Amniotic epithelial cell (primary cell): ENCODE measurements around the gene AEBP1.

Experiments used
- DNase-seq: peaks from one replicate; pipeline ENCODE4 v3.0.0-alpha.2; 2010; ENCODE audit warnings: low read depth

AEBP1 gene

DNA sequence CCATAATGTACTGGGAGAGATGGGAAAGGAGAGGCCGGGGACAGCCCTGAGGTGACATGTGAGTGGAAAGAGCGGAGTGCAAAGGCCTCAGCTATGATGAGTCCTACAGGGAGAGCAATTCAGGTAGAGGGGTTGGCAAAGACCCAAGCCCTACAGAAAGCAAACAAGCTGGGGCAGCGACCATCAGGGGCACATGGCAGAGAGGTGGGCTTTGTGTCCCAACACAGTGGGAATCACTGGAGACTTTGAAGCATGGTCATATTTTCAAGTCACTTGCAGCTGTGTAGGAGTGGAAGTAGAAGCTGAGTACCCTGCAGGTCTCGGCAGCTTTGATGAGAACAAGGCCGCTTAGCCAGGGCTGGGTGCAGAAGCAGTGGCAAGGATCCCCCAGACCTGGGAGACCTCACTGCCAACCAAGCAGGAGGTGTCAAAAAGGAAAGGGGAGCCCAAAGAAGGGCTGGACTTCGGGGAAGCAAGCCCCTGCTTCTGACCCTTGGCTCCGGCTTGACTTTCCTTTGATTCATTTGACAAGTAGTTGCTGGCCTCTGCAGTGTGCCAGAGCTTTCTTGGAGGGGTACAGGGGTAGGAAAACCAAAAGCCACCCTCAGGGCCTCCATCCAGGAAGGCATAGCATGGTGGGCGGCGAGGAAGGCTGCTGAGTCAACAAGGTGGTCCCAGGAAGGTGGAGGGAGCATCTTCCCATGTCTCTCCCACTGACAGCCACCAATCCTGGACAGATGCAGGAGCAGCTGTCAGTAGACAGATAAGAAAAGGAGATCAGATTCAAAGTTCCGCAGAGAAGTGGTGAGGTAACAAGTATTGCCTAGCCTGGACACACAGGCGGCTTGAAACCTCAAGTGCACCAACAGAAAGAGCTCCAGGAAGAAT lies 36.8 kb upstream of the AEBP1 start:
- DNase-seq, result no peak

DNA sequence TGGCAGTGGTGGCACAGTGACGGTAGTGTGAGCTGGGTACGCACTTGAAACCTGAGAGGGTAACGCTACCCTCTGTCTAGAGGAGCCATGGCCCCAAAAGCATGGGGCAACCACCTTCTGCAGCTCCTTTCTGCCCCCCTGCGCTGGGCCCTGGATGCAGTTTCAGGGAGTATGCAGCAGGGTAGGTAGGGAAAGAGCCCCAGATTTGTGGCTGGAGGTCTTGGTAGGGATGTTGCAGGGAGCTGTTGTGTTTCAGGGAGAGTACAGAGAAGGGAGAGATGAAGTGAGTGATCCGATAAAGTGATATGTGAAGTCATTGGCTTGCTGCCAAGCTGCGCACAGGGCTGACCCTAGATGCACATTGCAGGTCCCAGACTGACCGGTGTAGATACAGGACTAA lies 36.1 kb upstream of the AEBP1 start:
- DNase-seq, result no peak

DNA sequence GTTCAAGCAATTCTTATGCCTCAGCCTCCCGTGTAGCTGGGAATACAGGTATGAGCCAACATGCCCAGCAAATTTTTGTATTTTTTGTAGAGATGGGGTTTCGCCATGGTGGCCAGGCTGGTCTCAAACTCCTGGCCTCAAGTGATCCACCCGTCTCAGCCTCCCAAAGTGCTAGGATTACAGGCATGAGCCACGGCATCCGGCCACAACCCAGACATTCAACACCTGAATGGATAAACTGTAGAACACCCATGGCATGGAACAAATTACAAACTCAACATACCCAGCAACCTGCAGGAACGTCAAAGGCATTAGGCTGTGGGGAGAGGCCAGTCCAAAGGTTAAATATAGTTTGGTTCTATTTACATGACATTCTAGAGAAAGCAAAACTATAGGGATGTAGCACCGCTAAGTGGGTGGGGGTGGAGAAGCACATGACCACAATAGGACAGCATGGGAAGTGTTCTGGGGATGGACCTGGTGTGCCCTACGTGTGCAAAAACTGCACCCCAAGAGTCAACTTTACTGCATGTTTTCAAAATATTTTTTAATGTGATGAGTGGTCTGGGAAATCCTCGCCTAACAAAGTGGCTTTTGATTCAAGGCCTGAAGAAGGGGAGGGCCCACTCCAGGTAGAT lies 32.3 kb upstream of the AEBP1 start:
- no peak for DNase-seq

DNA sequence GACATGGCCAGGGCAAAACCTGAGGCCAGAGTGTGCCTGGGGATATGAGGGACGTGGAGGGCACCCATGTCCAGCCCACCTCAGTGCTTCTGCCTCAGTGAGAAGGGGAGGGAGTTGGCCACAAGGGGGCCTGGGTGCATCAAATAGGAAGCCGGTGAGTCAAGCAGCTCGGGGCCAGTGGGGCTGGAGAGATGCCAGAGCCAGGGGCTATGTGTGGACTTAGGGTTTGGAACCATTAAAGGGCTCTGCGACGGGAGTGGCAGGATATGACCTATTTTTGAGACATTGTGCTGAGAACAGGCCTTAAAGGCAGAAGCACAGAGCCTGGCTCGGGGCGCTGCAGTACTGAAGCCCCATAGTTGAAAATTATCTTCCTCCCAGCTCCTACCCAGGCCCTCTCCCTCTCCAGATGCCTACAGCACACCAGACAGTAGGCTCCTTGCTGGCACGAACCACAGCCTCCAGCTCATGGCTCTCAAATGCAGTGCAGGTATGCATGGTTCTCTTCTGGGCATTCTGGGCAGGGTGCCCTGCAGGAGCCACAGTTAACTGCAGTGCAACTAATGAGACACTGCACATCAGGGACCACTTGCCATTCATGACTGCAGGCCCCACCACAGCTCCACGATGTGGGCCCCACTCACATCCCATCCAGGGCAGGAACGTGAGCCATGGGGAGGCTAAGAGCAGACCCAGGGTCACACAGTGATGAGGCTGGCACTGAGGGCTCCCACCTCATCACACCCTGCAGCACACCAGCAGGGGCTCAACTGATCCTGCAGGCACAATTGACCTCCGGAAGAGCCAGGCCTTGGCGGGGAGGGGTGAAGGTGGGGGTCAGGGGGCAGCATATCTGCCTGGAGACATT lies 31.5 kb upstream of the AEBP1 start:
- peak; percentile 74 for DNase-seq

DNA sequence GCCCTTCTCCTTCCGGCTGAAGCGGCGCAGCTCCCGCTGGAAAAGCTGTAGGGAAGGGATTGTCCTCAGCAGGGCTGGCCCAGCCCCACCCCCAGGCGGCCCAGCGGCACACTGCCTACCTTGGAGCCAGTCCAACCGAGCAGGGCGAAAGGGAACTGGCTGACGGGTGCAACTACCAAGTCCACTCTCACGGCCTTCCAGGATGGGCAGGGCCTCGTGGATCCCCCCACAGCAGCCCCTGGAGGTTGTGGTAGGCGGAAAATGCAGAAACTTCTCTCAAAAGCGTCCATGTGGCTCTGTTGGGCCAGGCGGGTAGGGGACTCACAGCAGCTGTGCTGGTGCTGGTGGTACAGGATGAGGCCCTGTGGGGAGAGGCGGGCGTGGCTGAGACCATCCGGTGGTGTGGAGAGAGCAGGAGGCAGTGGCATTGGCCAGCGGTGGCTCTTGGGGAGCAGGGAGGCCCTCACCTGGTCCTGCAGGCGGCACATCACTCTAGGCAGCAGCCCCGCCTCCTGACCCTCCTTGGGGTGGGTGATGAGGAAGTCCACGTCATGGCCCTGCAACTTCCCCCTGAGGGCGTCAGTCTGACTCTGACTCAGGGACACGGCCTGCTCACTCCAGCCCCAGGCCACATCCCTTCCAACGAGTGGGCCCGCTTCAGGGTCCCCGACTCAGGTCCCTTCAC lies 30.3 kb upstream of the AEBP1 start:
- DNase-seq, result peak; percentile 28

DNA sequence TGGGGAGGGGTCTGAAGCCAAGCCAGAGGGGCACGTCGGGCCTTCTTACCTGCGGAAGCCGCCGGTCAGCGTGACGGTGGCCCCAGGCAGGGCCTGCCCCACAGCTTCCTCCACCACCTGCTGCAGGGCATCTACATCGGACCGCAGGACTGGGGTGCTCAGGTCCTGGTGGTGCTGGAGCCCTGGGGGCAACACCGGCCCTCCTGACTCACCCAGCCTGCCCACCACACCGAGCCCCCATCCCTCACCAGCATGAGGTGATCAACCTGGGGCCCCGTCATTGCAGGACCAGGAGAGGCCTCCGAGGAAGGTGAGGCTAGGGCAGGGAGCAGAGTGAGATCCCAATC lies 29.8 kb upstream of the AEBP1 start:
- no peak for DNase-seq

DNA sequence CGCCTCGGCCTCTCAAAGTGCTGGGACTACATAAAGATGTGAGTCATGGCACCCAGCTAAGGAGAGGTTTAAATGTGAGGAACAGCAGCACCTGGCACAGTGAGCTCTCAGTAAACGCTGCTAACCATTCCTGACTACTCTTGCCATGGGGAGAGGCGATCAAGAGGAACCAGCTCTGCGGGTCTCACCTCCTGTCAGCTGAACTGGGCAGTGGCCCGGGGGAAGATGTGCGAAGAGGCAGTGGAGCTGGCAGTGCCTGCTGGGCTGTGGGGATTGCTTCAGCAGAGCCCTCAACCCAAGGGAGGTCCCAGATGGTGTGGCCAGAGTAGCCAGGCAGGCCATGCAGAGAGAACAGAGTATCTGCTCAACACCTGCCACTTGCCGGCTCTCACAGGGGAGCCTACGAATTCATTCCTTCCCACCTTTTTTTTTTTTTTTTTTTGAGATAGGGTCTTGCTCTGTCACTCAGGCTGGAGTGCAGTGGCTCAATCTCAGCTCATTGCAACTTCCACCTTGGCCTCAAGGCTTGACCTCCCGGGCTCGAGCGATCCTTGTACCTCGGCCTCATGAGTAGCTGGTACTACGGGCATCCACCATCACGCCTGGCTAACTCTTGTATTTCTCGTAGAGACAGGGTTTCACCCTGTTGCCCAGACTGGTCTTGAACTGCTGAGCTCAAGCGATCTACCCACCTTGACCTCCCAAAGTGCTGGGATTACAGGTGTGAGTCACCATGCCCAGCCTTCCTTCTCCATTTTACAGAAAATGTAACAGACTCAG lies 28.7 kb upstream of the AEBP1 start:
- no peak for DNase-seq

DNA sequence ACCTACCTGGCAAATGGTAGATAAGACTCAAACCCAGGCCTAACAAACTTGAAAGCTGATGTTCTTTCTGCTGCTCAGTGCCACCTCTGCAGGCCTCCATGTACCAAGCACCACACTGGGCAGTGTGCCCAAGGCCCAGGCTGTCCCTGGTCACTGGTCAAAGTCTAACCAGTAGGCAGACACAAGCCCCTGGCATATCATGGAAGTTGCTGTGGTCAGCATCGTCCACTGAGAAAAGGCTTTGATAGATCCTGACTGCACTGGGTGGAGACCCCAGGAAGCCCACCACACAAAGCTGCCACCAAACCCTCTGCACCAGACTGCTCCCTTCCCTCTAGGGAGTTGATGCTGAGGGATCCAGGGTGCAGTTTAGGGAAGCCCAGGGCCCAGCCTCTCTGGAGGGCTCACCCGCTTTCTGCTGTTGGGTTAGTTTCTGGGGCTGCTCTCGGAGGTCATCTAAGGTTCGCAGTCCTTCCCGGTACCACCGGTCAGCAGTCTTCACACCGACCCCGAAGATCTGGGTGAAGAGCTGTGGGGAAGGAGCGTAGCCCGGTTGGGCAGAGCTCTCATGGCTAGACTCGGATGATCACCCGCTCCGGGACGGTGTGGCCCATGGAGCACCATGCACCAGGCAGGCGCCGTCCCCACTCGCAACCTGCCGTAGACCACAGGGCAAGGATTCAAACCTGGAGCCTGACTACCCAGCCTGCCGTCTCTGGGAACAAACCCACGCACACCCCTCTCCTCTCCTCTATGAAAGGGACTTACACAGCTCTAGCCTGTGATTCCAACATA lies 27.8 kb upstream of the AEBP1 start:
- DNase-seq, result no peak

DNA sequence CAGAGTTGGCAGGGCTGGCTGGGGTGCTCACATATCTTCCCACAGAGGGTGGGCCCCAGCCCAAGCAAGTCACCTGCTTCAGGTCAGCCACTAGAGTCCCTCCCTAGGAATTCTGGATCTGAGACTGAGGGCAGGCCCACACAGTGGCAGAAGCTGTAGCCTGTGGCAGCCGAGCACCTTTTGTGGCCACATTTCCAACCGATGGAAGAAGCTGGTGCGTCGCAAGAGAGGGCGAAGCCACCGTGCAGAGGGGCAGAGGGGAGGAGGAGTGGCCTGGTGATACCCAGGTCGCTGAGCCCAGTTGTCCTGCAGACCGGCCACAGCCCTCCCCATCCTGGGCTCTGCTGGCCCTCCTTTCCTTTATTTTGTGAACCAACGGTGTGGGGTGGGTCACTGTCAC lies 27.1 kb upstream of the AEBP1 start:
- no peak for DNase-seq

DNA sequence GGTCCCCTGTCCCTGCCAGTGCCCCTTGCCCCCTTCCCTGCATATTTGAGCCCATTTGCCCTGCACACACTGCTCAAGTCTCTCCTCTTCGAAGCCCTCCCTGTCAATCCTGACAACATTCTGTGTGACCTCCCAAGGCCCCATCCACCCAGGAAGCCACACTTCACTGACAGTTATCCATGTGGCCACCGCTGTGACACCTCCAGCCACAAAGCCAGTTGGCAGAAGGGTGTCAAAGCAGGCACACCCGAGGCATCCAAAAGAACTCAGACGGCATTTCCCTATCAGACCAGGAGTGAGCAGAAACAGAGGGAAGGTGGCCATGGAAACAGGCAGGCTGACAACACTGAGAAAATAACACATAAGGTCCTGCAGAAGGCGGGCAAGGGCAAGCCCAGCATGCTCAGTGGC lies 26.5 kb upstream of the AEBP1 start:
- no peak for DNase-seq

DNA sequence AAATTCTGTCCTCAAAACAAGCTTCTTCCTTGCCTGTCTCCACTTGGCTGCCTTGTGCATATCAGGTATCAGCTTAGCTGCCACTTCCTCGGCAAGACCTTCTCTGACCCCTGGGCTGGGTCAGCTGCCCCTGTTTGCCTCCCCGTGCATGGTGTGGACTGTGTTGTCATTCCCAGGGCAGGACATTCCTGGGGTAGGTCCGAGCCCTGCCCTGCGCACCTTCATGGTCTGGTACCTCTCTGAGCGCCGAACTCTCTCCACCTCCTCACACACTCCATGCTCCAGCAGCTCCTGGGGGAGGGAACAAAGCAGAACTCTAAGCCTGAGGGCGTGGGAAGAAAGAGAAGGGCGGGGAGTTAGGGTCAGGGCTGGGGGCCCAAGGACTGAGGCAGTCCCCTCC lies 25.6 kb upstream of the AEBP1 start:
- DNase-seq, result no peak

DNA sequence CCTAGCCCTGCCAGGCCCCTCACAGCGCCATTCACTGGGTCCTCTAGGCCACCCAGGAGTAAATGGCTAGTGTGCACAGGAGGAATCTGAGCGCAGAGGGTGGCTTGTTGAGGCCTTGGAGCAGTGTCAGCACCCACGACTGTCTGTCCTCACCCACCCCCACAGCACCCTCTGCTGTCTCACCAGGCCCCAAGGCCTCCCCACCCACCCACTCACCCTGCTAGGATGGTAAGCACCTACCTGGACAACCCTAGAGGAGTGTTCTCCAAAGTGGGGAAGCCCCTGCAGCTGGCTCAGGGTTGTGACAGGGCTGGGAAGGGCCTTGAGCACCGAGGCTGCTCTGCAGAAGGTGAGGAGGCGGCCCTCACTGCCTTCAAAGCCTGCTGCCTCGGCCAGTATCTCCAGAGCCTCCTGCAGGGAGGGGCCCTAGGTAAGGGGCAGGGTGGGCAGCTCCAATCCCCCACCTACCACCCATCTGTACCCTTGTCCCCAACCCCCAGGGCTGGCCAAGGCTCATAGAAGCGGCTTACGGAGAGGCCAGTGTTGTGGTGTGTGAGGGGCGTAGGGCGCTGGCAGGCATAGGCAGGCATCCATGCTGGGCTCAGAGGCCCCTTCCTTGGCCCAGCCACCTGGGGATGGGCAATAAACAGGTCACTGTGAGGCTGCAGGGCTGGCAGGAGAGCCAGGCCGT lies 24.7 kb upstream of the AEBP1 start:
- no peak for DNase-seq

DNA sequence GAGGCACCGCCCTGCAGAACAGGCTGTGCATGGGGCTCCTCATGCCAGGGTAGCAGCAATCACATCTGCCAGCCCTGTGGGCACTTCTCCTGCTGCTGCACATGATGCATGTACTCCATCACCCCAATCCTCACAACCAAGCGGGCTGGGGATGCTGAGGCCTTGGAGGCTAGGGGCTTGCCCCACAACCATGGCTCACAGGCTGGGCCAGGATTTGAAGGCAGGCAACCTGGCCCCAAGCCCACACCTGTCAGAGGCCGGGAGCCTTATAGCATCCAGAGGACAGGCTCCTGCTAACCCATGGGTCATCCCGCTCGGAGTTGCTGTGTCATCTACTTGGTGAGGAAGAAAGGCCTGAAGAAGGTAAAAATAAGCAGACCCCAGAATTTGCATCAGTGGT lies 24.0 kb upstream of the AEBP1 start:
- no peak for DNase-seq

DNA sequence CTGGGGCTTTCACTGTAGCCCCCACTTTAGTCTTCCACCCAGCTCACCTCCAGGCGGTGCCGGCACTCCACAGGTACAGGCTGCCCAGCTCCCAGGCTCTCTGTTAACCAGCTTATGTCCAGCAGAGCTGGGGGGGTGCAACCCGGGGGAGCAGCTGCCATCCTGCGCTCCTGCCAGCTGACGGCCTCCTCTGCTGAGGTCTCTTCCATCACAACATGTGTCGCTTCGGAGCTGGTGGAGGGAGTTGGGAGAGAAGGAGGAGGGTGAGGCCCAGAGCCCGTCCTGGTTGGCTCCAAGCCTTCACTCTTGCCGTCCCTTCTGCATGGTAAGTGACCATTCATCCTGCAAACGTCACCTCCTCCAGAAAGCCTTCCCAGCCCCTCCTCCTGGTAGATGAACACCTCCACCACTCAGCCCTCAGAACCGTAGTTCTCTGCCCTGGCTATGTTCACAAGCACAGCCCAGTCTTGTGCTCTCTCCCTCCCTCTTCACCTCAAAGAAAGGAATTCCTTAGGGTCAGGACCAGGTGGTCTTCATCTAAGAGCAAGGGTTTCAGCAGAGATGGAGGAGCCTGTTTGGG lies 23.4 kb upstream of the AEBP1 start:
- no peak for DNase-seq

DNA sequence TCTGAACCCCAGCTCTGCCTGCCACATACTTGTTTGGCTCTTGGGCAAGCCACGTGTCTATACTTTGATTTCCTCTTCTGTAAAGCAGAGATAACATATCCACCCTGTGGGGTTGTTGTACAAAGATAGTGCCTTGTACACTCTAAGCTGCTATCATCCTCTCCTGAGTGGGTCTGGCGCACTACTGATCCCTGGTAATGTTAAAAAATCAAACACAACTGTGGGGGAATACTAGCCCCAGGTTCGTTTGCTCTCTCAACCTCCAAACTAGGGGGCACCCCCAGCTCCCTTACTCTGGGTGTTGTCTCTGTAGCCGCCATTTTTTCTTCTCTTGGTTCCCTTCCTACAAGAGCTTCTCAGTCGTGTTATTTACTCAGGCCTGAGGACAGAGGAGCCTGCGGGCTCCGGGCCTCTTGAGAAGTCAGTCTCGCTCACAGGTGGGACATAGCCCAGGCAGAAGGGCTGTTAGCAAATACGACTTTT lies 22.8 kb upstream of the AEBP1 start:
- DNase-seq, result no peak

DNA sequence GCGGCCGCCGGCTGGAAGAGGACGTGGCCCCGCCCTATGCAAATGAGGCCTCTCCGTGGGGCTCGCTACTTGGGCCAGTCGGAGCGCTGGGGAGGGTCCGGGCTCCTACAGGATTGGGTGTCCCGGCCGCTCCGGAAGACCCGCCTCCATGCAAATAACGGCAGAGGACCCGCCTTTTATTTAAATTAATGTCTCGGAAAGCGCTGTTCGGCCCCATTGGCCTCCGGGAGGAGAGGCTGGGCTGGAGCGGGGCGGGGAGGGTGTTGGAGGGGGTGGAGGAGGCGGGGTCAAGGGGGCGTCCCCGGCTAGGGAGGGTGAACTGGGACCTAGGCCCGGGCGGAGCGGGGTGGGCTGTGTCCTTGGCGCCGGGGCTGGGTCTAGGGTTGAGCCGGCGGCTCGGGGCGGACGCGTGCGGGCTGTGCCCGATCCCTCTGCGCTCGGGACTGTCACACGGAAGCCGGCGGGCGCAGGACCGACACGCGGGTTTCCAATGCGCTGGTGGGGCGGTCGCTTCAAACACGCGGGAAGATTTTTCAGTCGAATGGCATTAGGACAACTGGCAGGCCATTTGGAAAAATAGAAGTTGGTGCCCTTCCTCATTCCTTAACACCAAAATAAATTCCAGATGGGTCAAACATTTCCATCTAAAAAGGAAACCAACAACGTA lies 21.5 kb upstream of the AEBP1 start:
- peak; percentile 97 for DNase-seq

DNA sequence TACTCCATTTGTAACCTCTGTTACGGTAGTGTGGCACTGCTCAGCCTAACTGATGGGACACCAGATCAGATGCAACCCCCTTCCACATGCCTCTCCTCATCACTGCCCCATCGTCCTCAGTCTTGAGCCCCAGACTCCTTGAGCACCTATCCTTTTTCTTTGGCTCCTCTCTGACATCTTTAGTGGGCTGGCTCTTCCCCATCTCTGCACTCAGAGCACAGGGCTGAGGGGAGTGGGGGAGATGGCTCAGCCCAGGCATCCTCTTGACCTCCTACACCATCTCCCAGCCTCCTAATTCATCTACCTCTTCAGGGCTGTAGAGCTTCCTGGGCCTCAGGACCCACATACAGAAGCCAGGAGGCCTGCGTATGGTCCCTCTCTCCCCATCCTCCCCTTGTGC lies 20.3 kb upstream of the AEBP1 start:
- DNase-seq, result no peak

DNA sequence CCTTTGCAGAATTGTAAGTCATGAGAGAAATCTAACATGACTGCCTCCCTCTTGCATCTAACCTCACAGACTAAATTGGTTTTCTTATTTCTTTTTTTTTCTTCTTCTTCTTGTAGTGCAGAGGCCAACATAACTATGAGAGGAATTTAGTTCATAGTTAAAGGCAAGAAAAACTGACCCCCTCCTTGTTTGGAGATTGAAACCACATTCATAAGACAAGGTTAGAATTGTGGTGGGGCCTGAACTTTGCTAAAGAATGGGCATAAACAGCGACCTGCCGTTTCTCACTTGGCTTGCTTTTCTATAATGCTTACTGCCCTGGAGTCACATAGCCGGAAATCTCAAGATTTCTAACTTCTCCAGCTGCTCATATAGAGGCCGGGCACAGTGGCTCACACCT lies 19.4 kb upstream of the AEBP1 start:
- DNase-seq, result no peak

DNA sequence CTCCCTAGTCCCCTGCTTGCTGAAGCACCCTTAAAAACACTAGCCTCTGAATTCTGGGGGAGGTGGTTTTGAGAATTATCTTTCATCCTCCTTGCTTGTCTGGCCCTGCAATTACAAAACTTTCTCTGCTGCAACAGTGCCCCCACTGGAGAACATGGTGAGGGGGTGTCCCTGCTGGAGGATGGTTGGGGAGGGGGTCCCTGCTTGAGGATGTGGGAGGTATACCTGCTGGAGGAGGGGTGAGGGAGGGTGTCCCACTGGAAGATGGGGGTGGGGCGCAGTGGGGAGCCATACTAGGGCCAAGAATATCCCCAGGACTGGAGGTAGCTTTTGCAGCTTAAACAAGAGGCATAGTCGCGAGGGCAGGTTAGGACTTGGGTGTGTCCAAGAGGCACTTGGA lies 18.6 kb upstream of the AEBP1 start:
- DNase-seq, result no peak
